Pancreas (tissue), 10 donors: ENCODE measurements around the gene GFPT1. TPM values are rescaled to one million over a fixed set of nuclear protein-coding genes. Genes with fewer than 3 reads are reported as not detected.

Experiments
- ATAC-seq, 4 donors: fragments of 200-7000 bp; cut with Tn5 transposase; one replicate each; pipeline versions ENCODE4 v1.8.0 to v1.9.1; 2020; ENCODE audit warnings: mild to moderate bottlenecking in 4 of 4, moderate library complexity in 4 of 4
- DNase-seq, 6 donors: peaks; one replicate each; pipeline ENCODE4 v3.0.0-alpha.2; 2020
- FAIRE-seq: peaks from 2 replicates; lab custom pipeline; 2012; peaks lifted over from hg19 to GRCh38; lab: Jason Lieb, UNC
- H3K27ac ChIP-seq, 4 donors: fragments of 200-600 bp; sonication (generic); 1 replicate in 3 of 4; 2 replicates in 1 of 4; pipeline versions ENCODE4 v1.5.0 to v1.8.0; 2020
- H3K27me3 ChIP-seq, 4 donors: fragments of 200-600 bp; one replicate each; pipeline ENCODE4 v1.8.0; 2021
- H3K36me3 ChIP-seq, 3 donors: fragments of 200-600 bp; sonication (generic) in 1 of 3; one replicate each; pipeline versions ENCODE4 v1.5.0 to v1.8.0; 2020 to 2021
- H3K4me1 ChIP-seq, 3 donors: fragments of 200-600 bp; one replicate each; pipeline ENCODE4 v1.8.0; 2021
- H3K4me3 ChIP-seq, 4 donors: fragments of 200-600 bp; sonication (generic) in 2 of 4; one replicate each; pipeline versions ENCODE4 v1.5.0 to v1.8.0; 2020 to 2021
- H3K9me3 ChIP-seq, 4 donors: fragments of 200-600 bp; one replicate each; pipeline ENCODE4 v1.8.0; 2021
- WGBS, 2 donors: extraction: QIAGEN DNeasy Blood & Tissue Kit; methylation state at CpG; one replicate each; pipeline ENCODE4 v1.1.7; 2013; 5-methylcytosine and 5-hydroxymethylcytosine counted together
- intact Hi-C, 3 donors: fragments of 100-400 bp; cut with DNase I; formaldehyde crosslinking; loops; one replicate each; pipeline versions ENCODE4 v1.11.1 to v1.14.2; 2022
- polyA plus RNA-seq, 2 donors: library from polyadenylated mRNA; stranded (reverse); fragments of 200-250 nt; gene quantifications; one replicate each; pipeline ENCODE4 v1.2.3, GENCODE V29; 2013
- total RNA-seq, 6 donors: library from RNA; stranded (reverse); fragmentation: NEBNext Ultra II Directional in 4 of 6; extraction: Animal tissue kit (Norgen Biotek cat#: 25700) in 4 of 6; gene quantifications; one replicate each; pipeline versions ENCODE4 v1.2.1 to v1.2.4, GENCODE V29; 2021 to 2023
- TF ChIP-seq, protein P1 (sequence below), 4 donors: fragments of 200-600 bp; sonication (generic) in 3 of 4; IDR thresholded peaks; one replicate each; pipeline versions ENCODE4 v1.5.0 to v1.8.0; 2021; ENCODE audit warnings: antibody characterized with exemption in 4 of 4
- donor health status: healthy with polysubstance abuse.
- donor health status: DM: no; HTN: no; CAD: no; lungs with moderate emphysema.
- donor health status: DM: no; HTN: no; CAD: no.
- donor health status: control.
- donor health status: control.
- donor health status: Bipolar disorder and iron deficiency.
- donor health status: DM: yes; HTN: yes; CAD: no.
- donor health status: DM: no; HTN: no; CAD: no.
- donor health status: DM: no; HTN: no; CAD: no.
- donor health status: DM: yes; HTN: yes; CAD: no.

Gene GFPT1
- total and polyA plus RNA-seq, 8 donors: 7.8 to 78.0 (median 40.2) TPM

DNA sequence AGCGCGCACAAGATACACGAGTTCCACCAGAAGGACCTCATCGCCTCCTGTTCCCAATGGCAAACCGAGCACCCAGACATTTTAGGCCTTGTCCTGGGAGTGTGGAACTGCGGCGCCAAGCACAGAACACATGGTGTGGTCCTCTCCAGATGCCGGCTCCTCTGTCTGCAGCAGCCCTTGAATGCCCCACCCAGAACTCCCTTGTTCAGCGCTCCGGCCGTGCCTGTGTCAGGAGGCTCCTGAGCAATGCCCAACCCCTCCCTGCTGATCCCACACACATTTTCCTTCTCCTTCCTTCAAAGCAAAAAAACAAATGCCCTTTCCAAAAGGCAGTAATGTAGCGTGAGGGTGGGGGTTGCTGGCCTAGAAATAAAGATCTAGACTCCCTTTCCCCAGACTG is 89.8 kb downstream of the GFPT1 start:
- Histone ChIP-seq H3K9me3 (no peaks in the 10 kb centered on the region), H3K4me1 (no peaks in the 10 kb centered on the region), H3K27ac (no peak overlapping the region), H3K4me3 (no peak overlapping the region), H3K27me3 (no peaks in the 10 kb centered on the region), H3K36me3 (no peaks in the 10 kb centered on the region)
- DNase-seq (no peak), ATAC-seq (no peak), FAIRE-seq (no peak)
- WGBS, 2 donors: 85 to 89% methylated on average over 12 of the region's 12 CpGs
- TF ChIP-seq, protein P1, sequence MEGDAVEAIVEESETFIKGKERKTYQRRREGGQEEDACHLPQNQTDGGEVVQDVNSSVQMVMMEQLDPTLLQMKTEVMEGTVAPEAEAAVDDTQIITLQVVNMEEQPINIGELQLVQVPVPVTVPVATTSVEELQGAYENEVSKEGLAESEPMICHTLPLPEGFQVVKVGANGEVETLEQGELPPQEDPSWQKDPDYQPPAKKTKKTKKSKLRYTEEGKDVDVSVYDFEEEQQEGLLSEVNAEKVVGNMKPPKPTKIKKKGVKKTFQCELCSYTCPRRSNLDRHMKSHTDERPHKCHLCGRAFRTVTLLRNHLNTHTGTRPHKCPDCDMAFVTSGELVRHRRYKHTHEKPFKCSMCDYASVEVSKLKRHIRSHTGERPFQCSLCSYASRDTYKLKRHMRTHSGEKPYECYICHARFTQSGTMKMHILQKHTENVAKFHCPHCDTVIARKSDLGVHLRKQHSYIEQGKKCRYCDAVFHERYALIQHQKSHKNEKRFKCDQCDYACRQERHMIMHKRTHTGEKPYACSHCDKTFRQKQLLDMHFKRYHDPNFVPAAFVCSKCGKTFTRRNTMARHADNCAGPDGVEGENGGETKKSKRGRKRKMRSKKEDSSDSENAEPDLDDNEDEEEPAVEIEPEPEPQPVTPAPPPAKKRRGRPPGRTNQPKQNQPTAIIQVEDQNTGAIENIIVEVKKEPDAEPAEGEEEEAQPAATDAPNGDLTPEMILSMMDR (IDR thresholded peaks at IDR 0.05): no peak
- intact Hi-C loops: no loop called here

DNA sequence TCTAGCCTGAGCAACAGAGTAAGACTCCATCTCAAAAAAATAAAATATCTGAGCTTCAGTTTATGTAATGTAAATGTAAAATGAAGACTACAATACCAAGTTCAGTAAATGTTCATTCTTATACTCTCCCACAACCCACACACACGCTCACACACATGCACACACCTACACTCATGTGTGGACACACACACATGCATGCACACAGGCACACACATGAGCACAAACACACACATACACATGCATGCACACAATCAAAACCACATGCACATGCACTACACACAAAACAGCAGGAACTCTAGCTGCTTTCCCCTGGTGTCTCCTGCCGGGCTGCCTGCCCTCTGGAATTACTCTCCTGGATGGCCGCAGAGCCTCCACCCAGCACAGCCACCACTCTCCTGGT is 90.6 kb downstream of the GFPT1 start:
- Histone ChIP-seq H3K27me3 (no peaks in the 10 kb centered on the region), H3K27ac (no peak overlapping the region), H3K9me3 (no peaks in the 10 kb centered on the region), H3K4me3 (no peak overlapping the region), H3K36me3 (no peaks in the 10 kb centered on the region), H3K4me1 (peaks cover 0 to 6% (median 0%) of the 10 kb centered on the region in 3 donors)
- 83 to 84% methylated on average over 3 of the region's 3 CpGs for WGBS, 2 donors
- ATAC-seq (no peak), DNase-seq (no peak), FAIRE-seq (no peak)
- TF ChIP-seq, protein P1 (IDR thresholded peaks at IDR 0.05): no peak
- intact Hi-C loops: no loop called here

DNA sequence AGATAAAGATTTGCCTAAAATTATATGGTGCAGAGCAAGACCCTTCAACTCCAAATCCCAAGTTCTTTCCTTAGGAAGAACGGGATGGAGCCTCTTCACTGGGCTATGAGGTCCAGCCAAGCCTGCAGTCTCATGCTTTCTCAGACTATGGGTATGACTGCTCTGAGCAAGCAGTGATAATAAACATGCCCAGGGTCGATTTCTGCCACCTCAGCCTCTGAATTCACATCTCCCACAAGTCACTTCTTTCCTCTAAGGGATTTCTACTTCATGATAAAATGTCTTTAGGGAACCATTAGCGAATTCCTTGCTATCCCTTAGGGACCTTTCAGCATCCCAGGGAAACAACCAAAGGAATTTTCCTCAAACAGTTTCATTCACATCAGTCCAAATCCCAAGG is 94.8 kb downstream of the GFPT1 start:
- WGBS, 2 donors: 72 to 79% methylated on average over 3 of the region's 3 CpGs
- no peak for FAIRE-seq
- TF ChIP-seq, protein P1 (IDR thresholded peaks at IDR 0.05): no peak

DNA sequence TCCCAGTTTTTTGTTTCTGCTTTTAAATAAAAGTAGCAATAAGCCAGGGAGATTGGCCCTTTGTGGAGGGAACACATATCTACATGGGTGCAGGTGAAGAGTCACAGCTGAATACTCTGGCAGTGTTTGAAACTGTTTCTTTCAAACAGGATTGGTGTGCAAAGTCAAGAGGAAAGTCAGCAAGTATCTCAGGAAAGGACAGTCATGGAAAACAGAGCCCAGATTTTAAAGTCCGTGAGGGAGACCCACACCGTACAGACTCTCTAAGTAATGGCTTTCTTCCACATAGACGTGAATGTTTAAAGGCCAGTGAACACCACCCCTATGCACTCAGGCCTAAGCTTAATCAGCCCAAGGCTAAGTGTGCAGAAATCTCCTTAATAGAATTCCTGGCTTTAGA is 95.3 kb downstream of the GFPT1 start:
- FAIRE-seq (no peak), ATAC-seq (no peak), DNase-seq (no peak)
- TF ChIP-seq, protein P1 (IDR thresholded peaks at IDR 0.05): no peak
- Histone ChIP-seq H3K27me3 (no peaks in the 10 kb centered on the region), H3K27ac (peak overlapping the region in 1 of 4 donors; percentile 46), H3K9me3 (no peaks in the 10 kb centered on the region), H3K4me3 (no peak overlapping the region), H3K4me1 (peaks cover 0 to 13% (median 0%) of the 10 kb centered on the region in 3 donors), H3K36me3 (no peaks in the 10 kb centered on the region)
- intact Hi-C loops: no loop called here
- WGBS, 2 donors: 87 to 88% methylated on average over 3 of the region's 3 CpGs

More for the DNA sequence above, 94.8 kb downstream of the GFPT1 start:
- no peak for DNase-seq
- Histone ChIP-seq H3K9me3 (no peaks in the 10 kb centered on the region), H3K36me3 (no peaks in the 10 kb centered on the region), H3K4me3 (no peak overlapping the region), H3K4me1 (peaks cover 0 to 13% (median 0%) of the 10 kb centered on the region in 3 donors), H3K27ac (peak overlapping the region in 1 of 4 donors; percentile 46), H3K27me3 (no peaks in the 10 kb centered on the region)
- intact Hi-C loops: no loop called here
- ATAC-seq: no peak

DNA sequence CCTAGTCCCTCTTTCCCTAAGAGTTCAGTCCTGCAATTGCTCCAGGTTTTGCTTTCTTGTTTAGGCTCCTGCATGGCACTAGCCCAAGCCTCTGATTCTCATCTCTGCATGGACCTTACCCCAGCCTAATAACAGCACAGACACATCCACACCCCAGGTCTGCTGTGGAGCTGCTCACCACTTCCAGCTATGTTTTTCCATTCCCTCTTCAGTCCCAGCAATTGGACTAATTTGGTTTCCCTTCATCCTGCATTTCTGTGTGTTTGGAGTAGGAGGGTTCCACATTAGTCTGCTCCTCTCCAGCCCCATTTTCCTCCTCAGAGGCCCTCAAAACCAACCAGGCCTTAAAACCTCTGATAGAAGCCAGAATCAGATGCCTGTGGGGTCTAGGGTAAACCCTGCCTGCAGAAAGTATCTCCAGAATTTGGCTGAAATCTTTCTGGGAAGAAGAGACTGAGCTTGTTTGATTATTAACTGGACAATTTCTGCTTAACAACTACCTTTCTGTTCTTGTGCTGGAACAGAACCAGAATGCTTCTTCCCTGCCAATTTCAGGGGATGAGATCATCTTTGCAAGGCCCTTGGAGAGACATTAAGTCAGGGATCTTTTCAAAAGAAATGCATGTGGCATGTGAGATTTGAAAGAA is 95.9 kb downstream of the GFPT1 start:
- peaks cover 0 to 13% (median 0%) of the 10 kb centered on the region in 3 donors for H3K4me1 ChIP-seq
- no peaks in the 10 kb centered on the region for H3K36me3 ChIP-seq
- peak overlapping the region in 1 of 4 donors; percentile 46 for H3K27ac ChIP-seq
- H3K27me3 ChIP-seq: no peaks in the 10 kb centered on the region
- intact Hi-C loops: no loop called here
- TF ChIP-seq, protein P1 (IDR thresholded peaks at IDR 0.05): no peak
- H3K9me3 ChIP-seq: no peaks in the 10 kb centered on the region
- H3K4me3 ChIP-seq: no peak overlapping the region
- DNase-seq (no peak), ATAC-seq (peak in 3 of 4 donors; percentile 68 to 85 (median 74)), FAIRE-seq (no peak)
